ENCODE data around the gene MXRA7.

GRCh38 chr17:76718516-76718915 is 7.8 kb upstream of the MXRA7 start:
- TF ChIP-seq CTCF (IDR thresholded peaks at IDR 0.05), result no peak
- TF ChIP-seq POLR2A (IDR thresholded peaks at IDR 0.05), result no peak
